ENCODE measurements around the gene SHH.

- TF ChIP-seq CTCF (IDR thresholded peaks at IDR 0.05; ENCODE audit: insufficient read depth, low read length, poor library complexity, severe bottlenecking): no peak
- no peak for TF ChIP-seq EZH2phosphoT487 (conservative IDR thresholded peaks at IDR 0.05; ENCODE audit: low read length)
Measured at GRCh38 chr7:155787171-155787851, 25.0 kb downstream of the SHH start.
